HG03575 (cell line): ENCODE results near the gene SRI.

ENCODE experiments used
- ATAC-seq: cut with Tn5 transposase; IDR thresholded peaks from one replicate; pipeline ENCODE4 v1.9.1; 2021; ENCODE audit not compliant: unreplicated experiment, insufficient number of reproducible peaks, low FRiP score; ENCODE audit errors: extremely low read depth

SRI gene

GRCh38 chr7:88226886-88227516 lies 7.2 kb upstream of the SRI start:
- ATAC-seq: no peak

DNA sequence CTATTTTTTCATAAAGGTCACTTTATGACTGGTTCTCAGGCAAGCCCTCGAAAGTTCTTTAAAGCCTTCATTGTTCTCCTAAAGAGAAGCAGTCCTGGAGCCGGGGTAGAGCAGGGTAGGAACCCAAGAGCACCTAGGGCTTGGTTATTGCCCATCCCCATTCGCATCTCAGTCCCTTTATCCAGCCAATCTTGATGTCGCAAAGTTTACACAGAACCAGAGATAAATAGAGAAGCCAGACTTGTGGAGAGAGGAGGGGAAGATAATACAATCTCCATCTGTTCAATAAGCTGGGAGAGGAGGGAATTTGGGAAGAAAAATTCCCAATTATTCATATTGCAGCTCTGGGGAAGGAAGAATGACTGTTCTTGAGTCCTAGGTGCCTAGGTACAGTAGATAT lies 6.4 kb upstream of the SRI start:
- ATAC-seq: no peak

GRCh38 chr7:88224601-88225275 lies 4.9 kb upstream of the SRI start:
- no peak for ATAC-seq

DNA sequence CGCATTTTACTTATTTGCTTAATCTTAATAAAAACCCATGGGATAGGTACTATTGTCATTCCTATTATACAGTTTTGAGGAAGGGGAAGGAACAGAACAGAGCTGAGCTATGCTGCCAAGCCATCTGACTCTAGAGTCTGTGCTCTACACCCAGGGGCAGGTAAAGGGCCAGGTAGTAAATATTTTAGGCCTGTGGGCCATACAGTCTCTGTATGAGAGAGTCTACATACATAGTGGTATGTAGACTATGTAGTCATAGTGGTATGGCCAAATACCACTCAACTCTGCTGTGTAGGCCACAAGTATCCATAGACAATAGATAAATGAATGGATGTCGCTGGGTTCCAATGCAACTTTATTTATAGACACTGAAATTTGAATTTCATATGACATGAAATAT lies 3.4 kb upstream of the SRI start:
- no peak for ATAC-seq

- ATAC-seq: peak; percentile 13
These were observed 817 bp downstream of the SRI start for GRCh38 chr7:88218836-88219605.

GRCh38 chr7:88218429-88218745 lies 1.5 kb downstream of the SRI start:
- ATAC-seq: no peak

- ATAC-seq: peak; percentile 87
These were observed 2.0 kb downstream of the SRI start for GRCh38 chr7:88217675-88218428.

- no peak for ATAC-seq
These were observed 3.6 kb downstream of the SRI start for GRCh38 chr7:88216276-88216675.

GRCh38 chr7:88215295-88215694 lies 4.5 kb downstream of the SRI start:
- no peak for ATAC-seq

DNA sequence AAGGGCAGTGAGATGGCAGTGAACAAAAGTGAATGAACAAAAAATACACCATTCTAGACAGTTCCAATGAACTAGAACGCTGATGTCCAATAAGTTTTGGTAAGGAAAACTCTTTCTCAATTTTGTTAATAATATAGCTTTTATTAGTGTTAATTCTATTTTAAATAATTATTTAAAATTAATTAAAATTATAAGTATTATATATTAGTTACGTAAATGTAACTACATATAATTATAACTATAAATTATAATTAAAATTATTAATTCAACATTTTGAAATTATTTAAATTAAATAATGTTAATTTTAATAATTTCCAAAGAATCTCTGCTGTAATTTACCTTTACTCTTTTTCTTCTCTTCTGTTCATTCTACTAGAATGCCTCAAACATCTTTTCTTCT lies 5.4 kb downstream of the SRI start:
- no peak for ATAC-seq

DNA sequence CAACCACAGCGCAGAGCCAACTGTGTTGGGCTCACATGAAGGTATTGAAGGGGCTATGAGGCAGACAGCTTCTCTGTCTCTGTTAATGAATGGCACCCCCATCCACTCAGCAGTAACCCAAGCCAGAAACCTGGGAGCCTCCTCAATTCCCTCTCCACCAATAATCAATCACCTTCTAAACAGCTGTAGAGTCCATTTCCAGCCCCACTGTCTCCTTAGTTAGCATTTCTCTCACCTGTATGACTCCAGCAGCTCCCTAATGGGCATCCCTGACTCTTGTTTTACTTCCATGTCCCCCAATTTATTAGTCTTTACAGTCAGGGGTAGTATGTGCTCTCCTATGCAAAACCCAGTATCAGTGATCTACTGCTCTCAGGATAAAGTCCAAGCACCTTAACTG lies 6.9 kb downstream of the SRI start:
- ATAC-seq: no peak

DNA sequence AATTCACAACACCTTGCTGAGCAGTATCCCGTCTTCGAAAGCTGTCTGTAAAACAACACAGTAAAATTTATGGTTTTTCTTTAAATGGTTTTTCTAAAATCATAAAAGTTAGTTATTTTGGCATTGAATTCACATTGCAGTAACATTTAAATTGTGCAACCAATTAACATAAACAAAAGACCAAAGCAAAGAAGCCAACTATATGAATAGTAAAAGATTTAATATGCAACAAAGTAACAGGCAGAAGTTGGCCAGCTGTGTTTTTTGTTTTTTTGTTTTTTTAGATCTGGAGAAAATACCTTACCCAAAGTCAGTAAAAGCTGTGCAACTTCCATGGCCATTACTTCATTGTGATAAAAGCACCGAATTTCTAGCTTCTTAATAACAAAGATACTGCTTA lies 11.3 kb downstream of the SRI start:
- no peak for ATAC-seq

DNA sequence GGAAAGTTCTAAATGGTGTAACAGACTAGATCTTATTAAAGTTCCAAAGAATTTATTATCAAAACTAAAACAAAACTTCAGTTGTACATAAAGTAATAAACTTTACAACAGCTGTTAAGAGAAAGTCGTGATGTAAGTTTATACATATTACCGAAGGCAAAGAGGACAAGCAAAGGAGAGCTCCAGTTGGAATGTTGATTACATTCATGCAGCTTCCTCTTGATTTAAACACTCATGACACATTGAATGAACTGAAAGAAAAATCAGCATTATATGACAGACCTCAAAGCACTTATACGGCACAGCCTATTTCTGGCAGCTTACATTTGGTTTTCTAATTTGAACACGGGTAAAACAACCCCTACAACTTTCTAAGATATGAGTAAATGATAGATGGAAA lies 13.6 kb downstream of the SRI start:
- no peak for ATAC-seq

DNA sequence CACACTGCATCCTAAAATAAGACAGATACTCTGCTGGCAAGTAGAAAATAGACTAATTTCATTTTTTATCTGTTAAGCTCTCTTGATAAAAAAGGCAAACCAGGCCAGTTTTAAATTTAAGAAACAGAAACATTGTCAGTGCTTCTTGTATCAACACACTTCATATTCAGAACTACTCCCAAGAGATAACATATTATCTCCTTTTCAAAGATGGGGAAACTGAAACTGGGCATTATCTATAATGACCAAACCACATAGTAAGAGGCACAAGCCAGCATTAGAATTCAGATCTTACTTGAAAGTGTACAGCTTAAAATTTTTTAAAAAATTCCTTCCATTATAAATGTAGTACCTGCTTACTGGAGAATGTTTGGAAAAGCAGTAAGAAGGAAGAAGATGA lies 14.7 kb downstream of the SRI start:
- no peak for ATAC-seq

DNA sequence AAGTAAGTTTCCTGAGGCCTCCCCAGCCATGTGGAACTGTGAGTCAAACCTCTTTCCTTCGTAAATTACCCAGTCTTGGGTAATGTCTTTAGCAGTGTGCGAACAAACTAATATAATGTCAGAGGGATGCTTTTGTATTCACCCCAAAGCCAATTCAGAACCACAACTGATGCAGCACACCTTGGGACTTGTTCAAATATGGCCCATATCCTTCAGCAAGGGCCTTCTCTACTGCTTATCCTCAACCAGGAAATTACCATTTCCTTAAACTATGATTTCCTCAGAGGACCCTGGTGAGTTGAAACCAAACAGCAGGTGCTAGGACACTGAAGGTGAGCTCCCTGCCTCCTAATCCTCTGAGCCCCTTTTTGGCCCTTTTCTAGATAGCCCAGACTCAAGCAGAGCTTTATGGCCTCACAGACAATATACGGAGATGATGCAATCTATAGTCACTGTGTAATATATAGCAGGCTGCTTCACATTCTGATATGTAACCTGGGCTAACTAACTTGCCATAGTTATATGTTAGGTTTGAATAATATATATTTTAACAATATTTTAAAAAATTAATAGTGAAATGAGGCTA lies 15.2 kb downstream of the SRI start:
- ATAC-seq: no peak

- no peak for ATAC-seq
These were observed 16.4 kb downstream of the SRI start for GRCh38 chr7:88203401-88203800.

DNA sequence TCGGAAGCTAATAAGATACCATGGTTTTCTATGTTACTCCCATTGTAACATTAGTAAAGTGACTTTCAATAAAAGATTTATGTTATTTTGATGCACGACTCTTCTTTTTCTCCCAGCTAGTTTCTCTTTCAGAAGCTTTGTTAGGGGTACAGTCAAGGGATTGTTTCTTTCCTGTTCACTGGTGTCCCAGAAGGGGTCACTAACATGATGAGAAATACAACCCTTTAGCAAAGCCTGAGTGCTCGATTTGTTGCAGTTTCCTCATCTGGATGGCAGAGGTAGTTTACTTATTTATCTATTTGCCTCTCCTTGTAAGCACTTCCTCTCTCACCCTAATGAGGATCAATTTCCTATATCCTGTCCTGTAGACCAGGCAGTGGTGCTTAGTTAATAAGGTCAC lies 17.0 kb downstream of the SRI start:
- no peak for ATAC-seq

GRCh38 chr7:88202278-88202677 lies 17.6 kb downstream of the SRI start:
- no peak for ATAC-seq

DNA sequence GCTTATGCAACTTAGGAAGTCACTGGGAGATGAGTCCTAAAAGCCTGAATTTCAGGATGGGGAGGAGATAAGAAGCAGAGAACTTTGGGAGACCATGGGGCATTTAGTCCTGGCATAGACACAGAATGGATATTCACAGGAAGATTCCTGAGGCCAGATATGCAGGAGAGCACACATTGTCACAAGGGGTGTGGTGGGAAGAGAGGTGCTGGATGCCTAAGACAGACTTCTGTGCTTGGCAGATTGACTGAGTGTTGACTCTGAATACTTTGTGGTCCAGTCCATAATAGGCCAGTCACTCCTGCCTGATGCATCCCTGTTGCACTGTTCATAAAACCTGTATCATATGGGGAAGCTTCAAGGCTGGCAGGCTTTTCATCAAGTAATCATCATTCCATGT lies 18.5 kb downstream of the SRI start:
- ATAC-seq: no peak
